ENCODE data around the gene MDH1B.
A peak's percentile ranks its signal among the peaks of the same experiment; 100 is the strongest.
"Not testable (repeated sequence)": the region's sequence is repeated elsewhere in the genome, so short reads cannot be mapped to it uniquely, and the experiment has no call there.

Gene MDH1B

DNA sequence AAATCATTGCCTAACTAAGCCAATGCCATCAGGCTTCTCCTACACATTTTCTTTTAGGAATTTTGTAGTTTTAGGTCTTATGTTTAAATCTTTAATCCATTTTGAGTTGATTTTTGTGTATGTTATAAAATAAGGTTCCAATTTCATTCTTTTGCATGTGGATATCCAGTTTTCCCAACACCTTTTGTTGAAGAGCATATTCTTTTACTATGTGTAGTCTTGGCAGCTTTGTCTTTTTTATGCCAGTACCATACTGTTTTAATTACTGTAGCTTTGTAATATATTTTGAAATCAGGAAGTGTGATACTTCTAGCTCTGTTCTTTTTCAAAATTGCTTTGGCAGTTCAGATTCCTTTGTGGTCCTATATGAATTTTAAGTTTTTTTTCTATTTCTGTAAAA lies 11.3 kb upstream of the MDH1B start:
- DNase-seq: no peak
- intact Hi-C loops (cut with DNase I): no loop called here

- intact Hi-C loops (cut with DNase I): no loop called here
- DNase-seq: no peak
Measured at GRCh38 chr2:206774871-206775270, 9.7 kb upstream of the MDH1B start.

DNA sequence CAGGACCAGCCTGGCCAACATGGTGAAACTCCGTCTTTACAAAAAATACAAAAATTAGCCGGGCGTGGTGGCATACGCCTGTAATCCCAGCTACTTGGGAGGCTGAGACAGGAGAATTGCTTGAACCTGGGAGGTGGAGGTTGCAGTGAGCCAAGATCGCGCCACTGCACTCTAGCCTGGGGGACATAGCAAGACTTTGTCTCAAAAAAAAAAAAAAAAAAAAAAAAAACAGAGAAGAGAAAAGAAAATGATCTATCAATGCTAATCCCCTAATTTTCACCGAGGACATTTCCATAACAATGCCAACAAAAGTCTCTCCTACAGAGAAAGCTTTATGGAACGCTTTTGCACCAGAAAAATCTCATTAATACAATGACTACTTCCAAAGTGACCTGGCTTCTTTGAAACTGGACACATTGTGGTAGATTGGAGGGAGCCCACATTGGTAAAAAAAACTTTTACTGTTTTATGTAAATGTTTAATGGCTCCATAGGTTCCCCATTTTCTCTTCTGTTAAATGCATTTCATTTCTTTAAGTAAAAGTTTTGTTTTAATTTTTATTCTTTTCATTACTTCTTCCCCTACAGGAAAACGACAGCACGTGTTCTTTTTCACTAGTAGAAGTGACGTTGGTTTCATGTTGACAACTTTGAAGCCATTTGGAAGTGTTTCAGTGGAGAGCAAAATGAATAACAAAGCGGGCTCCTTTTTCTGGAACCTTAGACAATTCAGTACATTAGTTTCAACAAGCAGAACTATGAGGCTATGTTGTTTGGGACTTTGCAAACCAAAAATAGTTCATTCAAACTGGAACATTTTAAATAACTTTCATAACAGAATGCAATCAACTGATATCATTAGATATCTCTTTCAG lies 1.2 kb upstream of the MDH1B start:
- DNase-seq: no peak
- intact Hi-C loops (cut with DNase I): no loop called here

- intact Hi-C loops (cut with DNase I): no loop called here
- DNase-seq: no peak
Measured at GRCh38 chr2:206764673-206765241, 371 bp downstream of the MDH1B start.

GRCh38 chr2:206756816-206757215 lies 8.3 kb downstream of the MDH1B start:
- DNase-seq: no peak
- intact Hi-C loops (cut with DNase I): no loop called here

- intact Hi-C loops (cut with DNase I): no loop called here
- DNase-seq: no peak
Measured at GRCh38 chr2:206740800-206741199, 24.3 kb downstream of the MDH1B start.

- intact Hi-C loops (cut with DNase I): no loop called here
- DNase-seq: no peak
Measured at GRCh38 chr2:206739271-206739670, 25.9 kb downstream of the MDH1B start.

- intact Hi-C loops (cut with DNase I): no loop called here
- no peak for DNase-seq
Measured at GRCh38 chr2:206736935-206737334, 28.2 kb downstream of the MDH1B start.

DNA sequence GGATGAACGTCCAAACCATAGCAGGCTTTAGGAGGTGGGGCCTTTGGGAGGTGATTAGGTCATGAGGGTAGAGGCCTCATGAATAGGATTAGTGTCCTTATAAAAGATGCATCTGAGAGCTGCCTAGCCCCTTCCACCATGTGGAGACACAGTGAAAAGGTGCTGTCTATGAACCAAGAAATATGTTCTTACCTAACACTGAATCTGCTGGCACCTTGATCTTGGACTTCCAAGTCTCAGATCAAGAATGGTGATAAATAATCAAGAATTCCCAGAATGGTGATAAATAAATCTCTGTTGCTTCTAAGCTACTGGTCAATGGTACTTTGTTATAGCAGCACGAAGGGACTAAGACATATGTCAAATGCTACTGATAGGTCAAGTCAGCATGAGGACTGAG lies 31.8 kb downstream of the MDH1B start:
- DNase-seq: no peak
- intact Hi-C loops (cut with DNase I): no loop called here

GRCh38 chr2:206728277-206729199 lies 36.6 kb downstream of the MDH1B start:
- intact Hi-C loops (cut with DNase I): no loop called here
- DNase-seq: peak in 4 of 10 donors; percentile 11 to 84 (median 26)

DNA sequence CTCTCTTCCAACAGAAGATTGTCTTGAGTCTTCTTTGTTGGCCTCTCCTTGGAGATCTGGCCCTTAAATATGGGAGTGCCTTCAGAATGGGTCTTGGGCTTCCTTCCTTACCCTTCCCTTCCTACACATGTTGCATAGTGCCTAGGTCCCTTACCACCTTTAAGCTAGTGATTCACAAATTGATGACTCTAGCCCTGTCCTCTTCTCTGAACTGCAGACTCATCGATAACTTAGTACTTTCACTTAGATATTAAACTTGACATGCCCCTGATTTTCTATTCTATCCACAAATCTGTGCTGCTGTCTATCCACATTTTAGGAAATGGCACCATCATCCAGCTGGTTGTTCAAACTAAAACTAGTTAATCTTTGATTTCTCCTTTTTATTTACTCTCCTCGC lies 37.8 kb downstream of the MDH1B start:
- DNase-seq: no peak
- intact Hi-C loops (cut with DNase I): no loop called here

DNA sequence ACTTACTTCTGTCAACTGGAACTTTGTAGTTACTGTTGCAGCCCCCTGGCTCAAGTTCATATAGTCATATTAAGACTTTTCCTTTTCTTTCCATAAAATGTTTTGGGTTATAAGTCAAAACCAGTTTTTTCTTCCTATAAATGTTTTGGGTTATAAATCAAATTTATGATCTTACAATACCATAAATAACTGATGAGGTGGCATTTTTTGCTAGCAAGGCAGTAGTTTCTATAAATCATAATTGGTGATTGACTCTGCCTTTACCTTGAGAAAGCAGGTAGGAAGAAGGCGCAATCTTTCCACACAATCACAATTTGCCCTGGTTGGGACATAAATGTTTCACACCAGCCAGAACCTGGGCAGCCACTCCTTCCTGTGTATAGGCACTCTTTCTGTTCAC lies 41.8 kb downstream of the MDH1B start:
- DNase-seq: no peak
- intact Hi-C loops (cut with DNase I): no loop called here

DNA sequence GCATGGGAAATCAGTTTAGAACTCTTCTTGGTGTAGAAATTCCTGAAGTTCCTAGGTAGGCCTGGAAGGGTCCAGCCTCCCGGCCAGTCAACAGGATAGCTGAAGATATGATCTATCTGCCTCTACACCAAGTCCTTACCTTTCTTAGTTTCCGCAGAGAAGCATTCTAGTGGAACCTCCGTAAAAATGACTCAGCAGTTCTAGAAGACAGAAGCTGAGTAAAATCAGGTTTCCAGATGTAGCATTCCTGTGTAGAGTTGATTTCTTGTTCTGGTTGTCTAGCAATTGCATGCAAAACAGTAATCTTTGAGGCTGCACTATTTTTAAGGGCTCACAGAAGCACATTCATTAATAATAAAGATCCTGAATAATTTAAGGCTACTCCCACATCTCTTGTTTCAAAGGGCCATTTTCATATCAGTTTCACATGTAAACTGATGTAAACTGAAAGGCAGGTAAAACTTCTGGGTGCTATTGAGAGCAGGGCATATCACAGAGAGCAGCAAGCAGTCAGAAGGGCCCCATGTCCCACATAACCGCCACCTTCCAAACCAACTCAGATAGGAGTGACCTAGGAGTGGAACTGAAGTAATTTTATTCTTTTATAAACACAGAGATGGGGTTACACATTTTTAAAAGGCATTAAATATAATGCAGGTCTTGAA lies 43.7 kb downstream of the MDH1B start:
- intact Hi-C loops (cut with DNase I): no loop called here

DNA sequence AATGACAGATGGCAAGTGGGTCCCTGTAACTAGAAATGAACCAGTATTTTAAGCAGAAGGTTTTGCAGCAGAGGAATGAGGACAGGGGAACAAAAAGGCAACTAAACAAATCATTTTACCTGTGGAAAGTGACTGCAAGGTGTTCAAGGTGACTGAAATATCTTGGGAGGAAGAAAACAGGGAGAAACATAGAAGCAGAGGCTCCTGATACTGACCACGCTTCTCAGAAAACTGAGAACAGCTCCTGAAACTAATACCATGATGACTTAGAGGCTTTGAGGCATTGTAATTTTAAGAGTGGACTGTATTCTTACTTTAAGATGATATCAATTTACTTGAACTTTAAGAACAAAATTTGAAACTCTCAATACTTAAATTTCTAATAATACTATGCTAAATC lies 46.8 kb downstream of the MDH1B start, which contains the start of gene DYTN:
Gene DYTN, minus strand, starts transcription at position 101 of the 400 bp plus-strand sequence. CDS start 117 bp downstream, outside the sequence.
- intact Hi-C loops (cut with DNase I): no loop called here
- DNase-seq: no peak

More for the DNA sequence above, 43.7 kb downstream of the MDH1B start:
- no peak for DNase-seq

DNA sequence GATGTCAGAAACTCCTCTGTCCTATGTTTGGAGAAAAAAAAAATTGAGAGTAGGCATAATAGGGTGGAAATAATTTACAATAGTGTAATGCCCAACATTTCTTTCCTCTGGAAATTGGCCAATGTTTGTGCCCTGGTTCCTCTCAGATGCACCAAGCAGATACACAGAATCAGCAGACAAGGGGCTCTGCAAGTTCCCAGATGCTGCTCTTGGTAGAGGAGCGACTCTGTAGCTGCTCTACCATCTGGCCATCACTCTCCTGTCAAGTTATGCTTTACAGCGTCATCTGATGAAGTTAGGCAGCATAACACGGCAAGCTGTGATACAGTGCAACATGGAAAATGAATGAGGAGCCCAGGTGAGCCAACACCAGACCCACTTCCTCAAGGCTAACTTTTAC lies 48.5 kb downstream of the MDH1B start:
- intact Hi-C loops (cut with DNase I): no loop called here
- DNase-seq: no peak

GRCh38 chr2:206715183-206715582 lies 49.9 kb downstream of the MDH1B start:
- intact Hi-C loops (cut with DNase I); DNase-seq: not testable (repeated sequence)

- intact Hi-C loops (cut with DNase I): no loop called here
Measured at GRCh38 chr2:206713746-206714145, 51.4 kb downstream of the MDH1B start.

DNA sequence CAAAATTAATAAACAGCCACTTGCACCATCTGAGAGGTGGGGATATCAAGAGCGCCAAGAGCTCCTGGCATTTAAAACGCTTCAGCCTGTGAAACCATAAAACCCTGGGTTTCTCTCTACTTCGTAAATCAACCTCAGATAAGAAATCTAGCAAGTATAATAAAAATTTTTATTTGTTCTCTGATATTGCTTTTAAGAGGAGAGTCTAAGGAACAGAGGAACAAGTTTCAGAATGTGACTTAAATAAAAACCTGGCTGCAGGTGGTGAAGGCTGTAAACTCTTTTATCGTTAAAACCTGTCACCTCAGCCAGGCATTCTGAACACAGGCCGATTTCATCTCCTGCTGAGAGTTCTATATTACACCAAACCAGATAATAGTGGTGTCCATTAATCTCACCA lies 56.8 kb downstream of the MDH1B start:
- DNase-seq: no peak
- intact Hi-C loops (cut with DNase I): no loop called here

More at GRCh38 chr2:206713746-206714145, 51.4 kb downstream of the MDH1B start:
- DNase-seq: no peak

DNA sequence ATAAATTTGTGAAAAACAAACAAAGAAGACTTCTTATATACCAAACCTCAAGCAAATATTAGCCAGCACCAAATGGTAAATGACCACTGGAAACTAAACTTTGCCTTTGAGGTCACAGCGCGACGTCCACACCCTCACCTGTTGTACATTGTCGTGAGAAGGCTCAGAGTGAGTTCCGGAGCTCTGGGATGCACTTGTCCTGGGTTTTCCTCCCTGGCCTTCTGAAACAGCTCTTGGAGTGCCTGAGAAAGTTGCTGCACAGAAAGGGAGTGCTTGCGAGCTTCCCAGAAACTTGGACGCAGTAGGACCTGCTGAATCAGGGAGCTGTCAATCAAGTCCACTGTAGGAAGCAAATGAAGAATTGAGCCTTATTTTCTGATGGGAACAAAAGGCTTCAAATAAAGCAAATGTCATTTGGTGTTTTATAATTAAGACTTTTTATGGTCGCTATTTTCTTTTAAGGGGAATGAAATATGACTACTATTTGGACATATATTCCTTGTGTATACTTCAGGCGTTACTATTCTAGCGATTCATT lies 57.9 kb downstream of the MDH1B start:
- intact Hi-C loops (cut with DNase I): no loop called here
- no peak for DNase-seq

- intact Hi-C loops (cut with DNase I): no loop called here
Measured at GRCh38 chr2:206701952-206702605, 63.0 kb downstream of the MDH1B start.

More at GRCh38 chr2:206701952-206702605, 63.0 kb downstream of the MDH1B start:
- DNase-seq: no peak

All from posterior cingulate gyrus (tissue), 11 donors.